Mononuclear cell (primary cell): ENCODE data around the gene NEDD4L. TPM values are rescaled to one million over a fixed set of nuclear protein-coding genes. Genes with fewer than 3 reads are reported as not detected.

Source experiments
- H3K27me3 ChIP-seq: 2 replicates; pipeline ENCODE4 v1.6.0; 2011; ENCODE audit warnings: low read length, control low read depth; ENCODE audit not compliant: insufficient read depth
- H3K4me1 ChIP-seq: 2 replicates; pipeline ENCODE4 v1.5.1; 2011; ENCODE audit warnings: mild to moderate bottlenecking, low read length, control low read depth; ENCODE audit not compliant: insufficient read depth
- H3K4me3 ChIP-seq: 2 replicates; pipeline ENCODE4 v1.5.1; 2011; ENCODE audit warnings: mild to moderate bottlenecking, low read length, moderate library complexity
- H3K9me3 ChIP-seq: 2 replicates; pipeline ENCODE4 v1.5.1; 2011; ENCODE audit warnings: low read depth, mild to moderate bottlenecking, control low read depth, low read length
- total RNA-seq: library from RNA; depleted of rRNA; stranded (reverse); fragments of >200 nt; gene quantifications from one replicate; pipeline ENCODE4 v1.2.3, GENCODE V29; 2012

The NEDD4L gene
- total RNA-seq, 1 donor, result 8.7 TPM

GRCh38 chr18:58396966-58397365 lies 352.9 kb downstream of the NEDD4L start:
- no peaks in the 10 kb centered on the region for H3K4me1 ChIP-seq
- H3K27me3 ChIP-seq, result no peaks in the 10 kb centered on the region
- H3K9me3 ChIP-seq, result no peaks in the 10 kb centered on the region
- no peak overlapping the region for H3K4me3 ChIP-seq

- no peaks in the 10 kb centered on the region for H3K4me1 ChIP-seq
- H3K9me3 ChIP-seq, result no peaks in the 10 kb centered on the region
- H3K27me3 ChIP-seq, result no peaks in the 10 kb centered on the region
- H3K4me3 ChIP-seq, result no peak overlapping the region
Observed at GRCh38 chr18:58397385-58398132, 353.5 kb downstream of the NEDD4L start.

GRCh38 chr18:58398648-58399398 lies 354.8 kb downstream of the NEDD4L start:
- Histone ChIP-seq H3K9me3 (no peaks in the 10 kb centered on the region), H3K27me3 (no peaks in the 10 kb centered on the region), H3K4me3 (no peak overlapping the region), H3K4me1 (no peaks in the 10 kb centered on the region)

- Histone ChIP-seq H3K4me1 (no peaks in the 10 kb centered on the region), H3K9me3 (no peaks in the 10 kb centered on the region), H3K27me3 (no peaks in the 10 kb centered on the region), H3K4me3 (no peak overlapping the region)
Observed at GRCh38 chr18:58400331-58400870, 356.4 kb downstream of the NEDD4L start.

GRCh38 chr18:58401191-58401590 lies 357.2 kb downstream of the NEDD4L start:
- no peaks in the 10 kb centered on the region for H3K27me3 ChIP-seq
- H3K9me3 ChIP-seq, result no peaks in the 10 kb centered on the region
- H3K4me3 ChIP-seq, result no peak overlapping the region
- no peaks in the 10 kb centered on the region for H3K4me1 ChIP-seq

GRCh38 chr18:58402247-58402646 lies 358.2 kb downstream of the NEDD4L start:
- Histone ChIP-seq H3K4me3 (no peak overlapping the region), H3K9me3 (no peaks in the 10 kb centered on the region), H3K4me1 (no peaks in the 10 kb centered on the region)

GRCh38 chr18:58402951-58403702 lies 359.1 kb downstream of the NEDD4L start:
- Histone ChIP-seq H3K4me1 (no peaks in the 10 kb centered on the region), H3K4me3 (no peak overlapping the region), H3K27me3 (no peaks in the 10 kb centered on the region), H3K9me3 (no peaks in the 10 kb centered on the region)

More at GRCh38 chr18:58402247-58402646, 358.2 kb downstream of the NEDD4L start:
- H3K27me3 ChIP-seq, result no peaks in the 10 kb centered on the region

- H3K4me1 ChIP-seq, result no peaks in the 10 kb centered on the region
- no peaks in the 10 kb centered on the region for H3K27me3 ChIP-seq
- H3K4me3 ChIP-seq, result no peak overlapping the region
- no peaks in the 10 kb centered on the region for H3K9me3 ChIP-seq
Observed at GRCh38 chr18:58403799-58404455, 359.9 kb downstream of the NEDD4L start.

GRCh38 chr18:58405107-58405898 lies 361.3 kb downstream of the NEDD4L start:
- no peaks in the 10 kb centered on the region for H3K27me3 ChIP-seq
- no peak overlapping the region for H3K4me3 ChIP-seq
- no peaks in the 10 kb centered on the region for H3K9me3 ChIP-seq
- H3K4me1 ChIP-seq, result no peaks in the 10 kb centered on the region

GRCh38 chr18:58407263-58407648 lies 363.2 kb downstream of the NEDD4L start:
- Histone ChIP-seq H3K4me1 (no peaks in the 10 kb centered on the region), H3K4me3 (no peak overlapping the region), H3K27me3 (no peaks in the 10 kb centered on the region), H3K9me3 (no peaks in the 10 kb centered on the region)

GRCh38 chr18:58407649-58408407 lies 363.8 kb downstream of the NEDD4L start:
- no peak overlapping the region for H3K4me3 ChIP-seq
- H3K27me3 ChIP-seq, result no peaks in the 10 kb centered on the region
- H3K9me3 ChIP-seq, result no peaks in the 10 kb centered on the region
- no peaks in the 10 kb centered on the region for H3K4me1 ChIP-seq

GRCh38 chr18:58408665-58409064 lies 364.6 kb downstream of the NEDD4L start:
- no peaks in the 10 kb centered on the region for H3K9me3 ChIP-seq
- H3K4me1 ChIP-seq, result no peaks in the 10 kb centered on the region
- H3K27me3 ChIP-seq, result no peaks in the 10 kb centered on the region
- no peak overlapping the region for H3K4me3 ChIP-seq

- no peaks in the 10 kb centered on the region for H3K4me1 ChIP-seq
- no peak overlapping the region for H3K4me3 ChIP-seq
- H3K9me3 ChIP-seq, result no peaks in the 10 kb centered on the region
- H3K27me3 ChIP-seq, result no peaks in the 10 kb centered on the region
Observed at GRCh38 chr18:58409802-58410445, 365.9 kb downstream of the NEDD4L start.
